IMR-90 (cell line): ENCODE measurements around the gene TCF12. TPM values are rescaled to one million over a fixed set of nuclear protein-coding genes. Genes with fewer than 3 reads are reported as not detected.

Source experiments
- ATAC-seq: fragments of 200-7000 bp; cut with Tn5 transposase; 2 replicates; pipeline ENCODE4 v1.9.1; 2020; ENCODE audit warnings: low read depth, mild to moderate bottlenecking, moderate library complexity
- BruUV-seq: library from RNA; stranded (reverse); fragments of 400-500 nt; replicated peaks from 2 replicates; lab custom pipeline; 2021; lab: Mats Ljungman, UMichigan
- CTCF ChIA-PET: fragments of 300-600 bp; formaldehyde crosslinking; extraction: SDS; loops from one replicate; lab custom pipeline; 2021; ENCODE audit warnings: antibody characterized with exemption; lab: Yijun Ruan, JAX
- POLR2A ChIA-PET: fragments of 300-600 bp; sonication (Branson Sonifier 250); formaldehyde crosslinking; loops from one replicate; lab custom pipeline; 2022; ENCODE audit warnings: antibody characterized with exemption; ENCODE audit not compliant: unreplicated experiment; lab: Charles Lee
- DNase-seq: peaks from one replicate; pipeline ENCODE4 v3.0.0; 2013
- H2AFZ ChIP-seq: replicated peaks from 2 replicates; pipeline ENCODE3; 2013; ENCODE audit warnings: low read length, mild to moderate bottlenecking; ENCODE audit not compliant: poor library complexity
- H2AK5ac ChIP-seq: 2 replicates; pipeline ENCODE4 v1.6.1; 2013; ENCODE audit warnings: low read depth, low read length, inconsistent platforms
- H2AK9ac ChIP-seq: replicated peaks from 2 replicates; pipeline ENCODE3; 2013; ENCODE audit warnings: mild to moderate bottlenecking, low read depth, low read length, moderate library complexity; ENCODE audit not compliant: poor library complexity
- H2BK120ac ChIP-seq: 2 replicates; pipeline ENCODE4 v1.6.1; 2013; ENCODE audit warnings: low read depth, low read length, inconsistent platforms
- H2BK15ac ChIP-seq: 3 replicates; pipeline ENCODE4 v1.6.1; 2013; ENCODE audit warnings: low read depth, low read length, inconsistent platforms
- H2BK20ac ChIP-seq: 2 replicates; pipeline ENCODE4 v1.6.1; 2013; ENCODE audit warnings: low read depth, mild to moderate bottlenecking, inconsistent platforms, low read length, moderate library complexity
- H2BK5ac ChIP-seq: 2 replicates; pipeline ENCODE4 v1.6.1; 2013; ENCODE audit warnings: mild to moderate bottlenecking, low read depth, low read length, inconsistent platforms; ENCODE audit not compliant: poor library complexity, severe bottlenecking
- H3K14ac ChIP-seq: replicated peaks from 2 replicates; pipeline ENCODE4 v1.6.1; 2013; ENCODE audit warnings: low read depth, low read length, inconsistent platforms
- H3K18ac ChIP-seq: 2 replicates; pipeline ENCODE4 v1.6.1; 2013; ENCODE audit warnings: low read depth, low read length, control low read depth
- H3K23ac ChIP-seq: 2 replicates; pipeline ENCODE4 v1.6.1; 2013; ENCODE audit warnings: low read depth, low read length, inconsistent platforms
- H3K27ac ChIP-seq: 2 replicates; pipeline ENCODE4 v1.5.1; 2013; ENCODE audit warnings: mild to moderate bottlenecking, control low read depth, low read length; ENCODE audit not compliant: insufficient read depth
- H3K27me3 ChIP-seq: 2 replicates; pipeline ENCODE4 v1.6.1; 2013; ENCODE audit warnings: low read length; ENCODE audit not compliant: control insufficient read depth, insufficient read depth
- H3K36me3 ChIP-seq: 2 replicates; pipeline ENCODE4 v1.6.1; 2013; ENCODE audit warnings: low read length, mixed read lengths; ENCODE audit not compliant: control insufficient read depth, insufficient read depth
- H3K4ac ChIP-seq: 2 replicates; pipeline ENCODE4 v1.6.1; 2013; ENCODE audit warnings: low read depth, low read length, inconsistent platforms
- H3K4me1 ChIP-seq: 2 replicates; pipeline ENCODE4 v1.6.1; 2013; ENCODE audit warnings: low read length, mixed read lengths; ENCODE audit not compliant: control insufficient read depth, insufficient read depth
- H3K4me2 ChIP-seq: 2 replicates; pipeline ENCODE4 v1.6.1; 2013; ENCODE audit warnings: low read depth, mild to moderate bottlenecking, control low read depth, low read length, moderate library complexity
- H3K4me3 ChIP-seq: 2 replicates; pipeline ENCODE4 v1.5.1; 2013; ENCODE audit warnings: low read depth, mild to moderate bottlenecking, control low read depth, low read length, moderate library complexity; ENCODE audit not compliant: insufficient read depth
- H3K56ac ChIP-seq: 2 replicates; pipeline ENCODE4 v1.6.1; 2013; ENCODE audit warnings: low read length, inconsistent platforms; ENCODE audit not compliant: insufficient read depth; ENCODE audit errors: extremely low read depth
- H3K79me1 ChIP-seq, 2 experiments: 2 replicates each; pipeline ENCODE4 v1.6.1; 2013; ENCODE audit warnings: low read length in 2 of 2, inconsistent platforms in 1 of 2, low read depth in 1 of 2
- H3K9ac ChIP-seq: 2 replicates; pipeline ENCODE4 v1.6.1; 2013; ENCODE audit warnings: low read depth, low read length, control low read depth
- H3K9me1 ChIP-seq: 2 replicates; pipeline ENCODE4 v1.6.1; 2013; ENCODE audit warnings: low read length, inconsistent platforms; ENCODE audit not compliant: insufficient read depth
- H3K9me3 ChIP-seq: 2 replicates; pipeline ENCODE4 v1.6.1; 2013; ENCODE audit warnings: low read length; ENCODE audit not compliant: control insufficient read depth, insufficient read depth
- H4K20me1 ChIP-seq: 2 replicates; pipeline ENCODE4 v1.6.1; 2013; ENCODE audit warnings: low read length, inconsistent platforms; ENCODE audit not compliant: insufficient read depth
- H4K5ac ChIP-seq: 2 replicates; pipeline ENCODE4 v1.6.1; 2013; ENCODE audit warnings: mild to moderate bottlenecking, low read depth, low read length, control low read depth
- H4K8ac ChIP-seq, 2 experiments: 2 replicates each; pipeline ENCODE4 v1.6.1; 2013; ENCODE audit warnings: low read depth in 2 of 2, low read length in 2 of 2, control low read depth in 1 of 2, inconsistent platforms in 1 of 2
- H4K91ac ChIP-seq: 2 replicates; pipeline ENCODE4 v1.6.1; 2013; ENCODE audit warnings: low read depth, low read length, inconsistent platforms; ENCODE audit not compliant: insufficient read depth
- BHLHE40 ChIP-seq: fragments of 150-350 bp; IDR thresholded peaks from 2 replicates; pipeline ENCODE4 v1.6.1; 2016; ENCODE audit warnings: mild to moderate bottlenecking, low read depth, low read length
- CHD1 ChIP-seq: IDR thresholded peaks from 2 replicates; pipeline ENCODE4 v1.6.1; 2012; ENCODE audit warnings: low read depth, low read length, improper control_type of control experiment
- MAZ ChIP-seq: IDR thresholded peaks from 2 replicates; pipeline ENCODE4 v1.6.1; 2012; ENCODE audit warnings: low read depth, mild to moderate bottlenecking, low read length, improper control_type of control experiment, moderate library complexity, borderline replicate concordance
- MXI1 ChIP-seq: IDR thresholded peaks from 2 replicates; pipeline ENCODE4 v1.6.1; 2012; ENCODE audit warnings: low read depth, mild to moderate bottlenecking, low read length, moderate library complexity, borderline replicate concordance
- NFE2L2 ChIP-seq: fragments of 150-350 bp; IDR thresholded peaks from 2 replicates; pipeline ENCODE4 v1.6.1; 2016; ENCODE audit warnings: low read depth, mild to moderate bottlenecking, low read length
- RCOR1 ChIP-seq: IDR thresholded peaks from 2 replicates; pipeline ENCODE4 v1.6.1; 2012; ENCODE audit warnings: mild to moderate bottlenecking, low read length, improper control_type of control experiment; ENCODE audit not compliant: insufficient replicate concordance
- RFX5 ChIP-seq: IDR thresholded peaks from 2 replicates; pipeline ENCODE4 v1.8.0; 2012; ENCODE audit warnings: low read depth, mild to moderate bottlenecking, low read length, moderate library complexity
- SMC3 ChIP-seq: fragments of 150-350 bp; IDR thresholded peaks from 2 replicates; pipeline ENCODE4 v1.6.1; 2016; ENCODE audit warnings: low read depth, mild to moderate bottlenecking, antibody characterized with exemption, low read length, moderate library complexity
- WGBS, 2 experiments: methylation state at CpG; one replicate each; pipeline versions ENCODE4 v1.1.5 to v1.1.7; 2013; ENCODE audit warnings: missing lambda C conversion rate in 2 of 2; ENCODE audit not compliant: insufficient read length in 1 of 2; ENCODE audit errors: extremely low coverage in 2 of 2; 5-methylcytosine and 5-hydroxymethylcytosine counted together
- dilution Hi-C: fragments of 300-500 bp; cut with HindIII; formaldehyde crosslinking; loops from one replicate; pipeline ENCODE4 v1.14.3; 2018; ENCODE audit warnings: low sequenced_read_pairs; ENCODE audit not compliant: unreplicated experiment
- in situ Hi-C: fragments of 300-500 bp; cut with MboI; formaldehyde crosslinking; loops from 3 replicates; pipeline ENCODE4 v1.14.3; 2019; ENCODE audit warnings: low sequenced_read_pairs, inconsistent platforms, mixed read lengths
- intact Hi-C: fragments of 100-400 bp; cut with micrococcal nuclease; formaldehyde crosslinking; loops from 2 replicates; pipeline ENCODE4 v1.10.0; 2022
- polyA plus RNA-seq, 3 experiments: library from polyadenylated mRNA; depleted of rRNA; stranded (reverse); fragments of >200 nt; gene quantifications; 2 replicates each; pipeline ENCODE4 v1.2.3, GENCODE V29; 2012; ENCODE audit warnings: low replicate concordance in 1 of 3
- total RNA-seq: library from RNA; depleted of rRNA; stranded (reverse); fragments of >200 nt; gene quantifications from 2 replicates; pipeline ENCODE4 v1.2.3, GENCODE V29; 2012
- TF ChIP-seq, protein P1 (sequence below): fragments of 150-350 bp; IDR thresholded peaks from 2 replicates; pipeline ENCODE4 v1.6.1; 2016; ENCODE audit warnings: low read depth, mild to moderate bottlenecking, low read length, moderate library complexity, borderline replicate concordance
- TF ChIP-seq, protein P2 (sequence below): conservative IDR thresholded peaks from 2 replicates; pipeline ENCODE4 v1.5.1; 2012; ENCODE audit warnings: mild to moderate bottlenecking, low read depth, low read length, improper control_type of control experiment

The TCF12 gene
- total and polyA plus RNA-seq, 2 of the 4 experiments (the other 2 are of a cell fraction), result 79.4 to 160 TPM

DNA sequence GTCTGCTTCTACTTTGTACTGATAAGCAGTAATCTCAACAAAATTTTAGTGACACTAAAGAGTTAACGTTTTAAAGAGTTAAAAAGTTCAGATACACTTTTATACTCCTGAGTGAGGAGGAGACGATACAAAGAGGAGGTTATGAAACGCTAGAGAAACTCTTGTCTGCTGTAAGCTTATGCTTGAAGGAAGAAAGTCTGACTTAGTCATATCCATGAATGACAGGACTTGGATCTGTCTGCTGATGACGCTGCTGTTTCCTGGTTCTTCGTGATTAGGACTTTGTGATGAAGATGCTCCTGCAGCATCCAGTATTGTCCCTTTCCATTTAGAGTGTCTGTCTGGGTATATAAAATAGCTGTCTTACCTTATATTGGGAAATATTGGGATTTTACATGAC lies 15.8 kb downstream of the TCF12 start:
- H2BK120ac ChIP-seq, result no peak overlapping the region
- H3K27me3 ChIP-seq, result no peaks in the 10 kb centered on the region
- no peak overlapping the region for H3K23ac ChIP-seq
- H2AFZ ChIP-seq, result no peak overlapping the region
- no peak overlapping the region for H3K27ac ChIP-seq
- no peak overlapping the region for H3K4me3 ChIP-seq
- ChIA-PET CTCF (no interaction called here), POLR2A (no interaction called here)
- 0 out of 2 replicates have a peak, but pooled peaks cover 2% of the 10 kb centered on the region for H3K9me3 ChIP-seq
- H3K56ac ChIP-seq, result no peak overlapping the region
- H3K9me1 ChIP-seq, result peaks cover 4% of the 10 kb centered on the region; the same call in 1 of the 2 replicates
- H2BK20ac ChIP-seq, result no peak overlapping the region
- H3K4me1 ChIP-seq, result peaks cover 10% of the 10 kb centered on the region
- no peak overlapping the region for H2AK5ac ChIP-seq
- in situ Hi-C loops, result no loop called here
- 100% methylated on average over 1 of the region's 5 CpGs; no CpG with 5 or more reads in 1 of the 2 experiments for WGBS, 2 experiments
- H2BK5ac ChIP-seq, result no peak overlapping the region
- H4K91ac ChIP-seq, result no peak overlapping the region
- H4K20me1 ChIP-seq, result peaks cover 62% of the 10 kb centered on the region; the same call in 1 of the 2 replicates
- peaks cover 4% of the 10 kb centered on the region for H3K36me3 ChIP-seq
- TF ChIP-seq, protein P1, sequence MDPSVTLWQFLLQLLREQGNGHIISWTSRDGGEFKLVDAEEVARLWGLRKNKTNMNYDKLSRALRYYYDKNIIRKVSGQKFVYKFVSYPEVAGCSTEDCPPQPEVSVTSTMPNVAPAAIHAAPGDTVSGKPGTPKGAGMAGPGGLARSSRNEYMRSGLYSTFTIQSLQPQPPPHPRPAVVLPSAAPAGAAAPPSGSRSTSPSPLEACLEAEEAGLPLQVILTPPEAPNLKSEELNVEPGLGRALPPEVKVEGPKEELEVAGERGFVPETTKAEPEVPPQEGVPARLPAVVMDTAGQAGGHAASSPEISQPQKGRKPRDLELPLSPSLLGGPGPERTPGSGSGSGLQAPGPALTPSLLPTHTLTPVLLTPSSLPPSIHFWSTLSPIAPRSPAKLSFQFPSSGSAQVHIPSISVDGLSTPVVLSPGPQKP, result no peak
- no peak for TF ChIP-seq RCOR1
- TF ChIP-seq MAZ, result no peak
- no peak for TF ChIP-seq CHD1
- no peak for TF ChIP-seq SMC3
- TF ChIP-seq, protein P2, sequence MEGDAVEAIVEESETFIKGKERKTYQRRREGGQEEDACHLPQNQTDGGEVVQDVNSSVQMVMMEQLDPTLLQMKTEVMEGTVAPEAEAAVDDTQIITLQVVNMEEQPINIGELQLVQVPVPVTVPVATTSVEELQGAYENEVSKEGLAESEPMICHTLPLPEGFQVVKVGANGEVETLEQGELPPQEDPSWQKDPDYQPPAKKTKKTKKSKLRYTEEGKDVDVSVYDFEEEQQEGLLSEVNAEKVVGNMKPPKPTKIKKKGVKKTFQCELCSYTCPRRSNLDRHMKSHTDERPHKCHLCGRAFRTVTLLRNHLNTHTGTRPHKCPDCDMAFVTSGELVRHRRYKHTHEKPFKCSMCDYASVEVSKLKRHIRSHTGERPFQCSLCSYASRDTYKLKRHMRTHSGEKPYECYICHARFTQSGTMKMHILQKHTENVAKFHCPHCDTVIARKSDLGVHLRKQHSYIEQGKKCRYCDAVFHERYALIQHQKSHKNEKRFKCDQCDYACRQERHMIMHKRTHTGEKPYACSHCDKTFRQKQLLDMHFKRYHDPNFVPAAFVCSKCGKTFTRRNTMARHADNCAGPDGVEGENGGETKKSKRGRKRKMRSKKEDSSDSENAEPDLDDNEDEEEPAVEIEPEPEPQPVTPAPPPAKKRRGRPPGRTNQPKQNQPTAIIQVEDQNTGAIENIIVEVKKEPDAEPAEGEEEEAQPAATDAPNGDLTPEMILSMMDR, result no peak
- TF ChIP-seq RFX5, result no peak
- no peak for TF ChIP-seq BHLHE40
- no peak for TF ChIP-seq NFE2L2
- no peak for TF ChIP-seq MXI1
- no peak overlapping the region for H3K4ac ChIP-seq
- no TSS peak for BruUV-seq
- H2BK15ac ChIP-seq, result no peak overlapping the region
- DNase-seq (peak; percentile 23), ATAC-seq (no peak)
- no peak overlapping the region for H3K14ac ChIP-seq
- H4K8ac ChIP-seq, result no peak overlapping the region
- H4K5ac ChIP-seq, result no peak overlapping the region
- H3K9ac ChIP-seq, result no peak overlapping the region
- dilution Hi-C loops, result no loop called here
- H3K79me1 ChIP-seq, result peaks cover 26 to 66% of the 10 kb centered on the region in 2 experiments
- H3K4me2 ChIP-seq, result no peak overlapping the region
- intact Hi-C loops, result no loop called here
- no peak overlapping the region for H2AK9ac ChIP-seq
- H3K18ac ChIP-seq, result no peak overlapping the region
